ENCODE data around the gene CTNNA2.

Gene CTNNA2

GRCh38 chr2:79512442-79513401 is at the start of gene CTNNA2:
CTNNA2 (plus strand) TSS chr2:79513051.
- no peak for DNase-seq

- no peak for DNase-seq
Observed at GRCh38 chr2:79487399-79487798, 25.5 kb upstream of the CTNNA2 start.

- no peak for DNase-seq
Observed at GRCh38 chr2:79511320-79511951, 1.4 kb upstream of the CTNNA2 start.

GRCh38 chr2:79513711-79514110 is 860 bp downstream of the CTNNA2 start:
- no peak for DNase-seq

- DNase-seq = no peak
Observed at GRCh38 chr2:79529636-79530035, 16.8 kb downstream of the CTNNA2 start.

GRCh38 chr2:79530443-79530842 is 17.6 kb downstream of the CTNNA2 start:
- DNase-seq = no peak

- DNase-seq = no peak
Observed at GRCh38 chr2:79547568-79547967, 34.7 kb downstream of the CTNNA2 start.

GRCh38 chr2:79552653-79553052 is 39.8 kb downstream of the CTNNA2 start:
- DNase-seq = no peak

- DNase-seq = no peak
Observed at GRCh38 chr2:79554899-79555298, 42.0 kb downstream of the CTNNA2 start.

- DNase-seq = no peak
Observed at GRCh38 chr2:79564065-79564464, 51.2 kb downstream of the CTNNA2 start.

- DNase-seq = no peak
Observed at GRCh38 chr2:79569048-79569447, 56.2 kb downstream of the CTNNA2 start.

GRCh38 chr2:79573895-79574674 is 61.2 kb downstream of the CTNNA2 start:
- DNase-seq = no peak

- DNase-seq = no peak
Observed at GRCh38 chr2:79576451-79576850, 63.6 kb downstream of the CTNNA2 start.

- no peak for DNase-seq
Observed at GRCh38 chr2:79578952-79579351, 66.1 kb downstream of the CTNNA2 start.

GRCh38 chr2:79580175-79580574 is 67.3 kb downstream of the CTNNA2 start:
- no peak for DNase-seq

GRCh38 chr2:79585701-79586433 is 73.0 kb downstream of the CTNNA2 start:
- no peak for DNase-seq

- no peak for DNase-seq
Observed at GRCh38 chr2:79591281-79591680, 78.4 kb downstream of the CTNNA2 start.

- DNase-seq = no peak
Observed at GRCh38 chr2:79593237-79593867, 80.5 kb downstream of the CTNNA2 start.

- DNase-seq = no peak
Observed at GRCh38 chr2:79596403-79596802, 83.6 kb downstream of the CTNNA2 start.

GRCh38 chr2:79604748-79605147 is 91.9 kb downstream of the CTNNA2 start:
- no peak for DNase-seq

- no peak for DNase-seq
Observed at GRCh38 chr2:79611448-79612016, 98.7 kb downstream of the CTNNA2 start.

- DNase-seq = no peak
Observed at GRCh38 chr2:79612999-79613398, 100.1 kb downstream of the CTNNA2 start.

Data from NCI-H2029 treated with DMSO at 0.1 percent for 48 hours (cell line).